A549 (cell line): Measurements from ENCODE around the gene CPNE7. TPM values are rescaled to one million over a fixed set of nuclear protein-coding genes. Genes with fewer than 3 reads are reported as not detected.

Experiments used
- ATAC-seq, 2 experiments: fragments of 200-7000 bp in 1 of 2; fragments of >200 bp in 1 of 2; cut with Nextera tagmentation in 1 of 2; cut with Tn5 transposase in 1 of 2; 3 replicates each; pipeline versions ENCODE4 v1.8.0 to v1.9.1; 2018 to 2020; ENCODE audit warnings: mild to moderate bottlenecking in 1 of 2, moderate library complexity in 1 of 2
- CTCF ChIA-PET: fragments of 300-600 bp; sonication (Branson Sonifier 250); formaldehyde crosslinking; extraction: SDS; loops from one replicate; lab custom pipeline; 2021; ENCODE audit warnings: antibody characterized with exemption, inconsistent platforms; lab: Yijun Ruan, JAX
- POLR2A ChIA-PET: fragments of 350-600 bp; formaldehyde crosslinking; extraction: SDS; loops from one replicate; lab custom pipeline; 2021; ENCODE audit warnings: antibody characterized with exemption, inconsistent platforms; lab: Yijun Ruan, JAX
- DNase-seq, 2 experiments: peaks; one replicate each; pipeline versions ENCODE4 v3.0.0 to v3.0.0-alpha.2; 2011 to 2016; ENCODE audit warnings: low read depth in 1 of 2, low spot score in 1 of 2
- FAIRE-seq: peaks from 2 replicates; lab custom pipeline; 2011; peaks lifted over from hg19 to GRCh38; lab: Jason Lieb, UNC
- H3K27ac ChIP-seq, 2 experiments: fragments of >200 bp; sonication (Bioruptor Twin); formaldehyde crosslinking; 3 replicates each; pipeline ENCODE4 v1.5.1; 2016 to 2017
- H3K4me1 ChIP-seq: fragments of >200 bp; sonication (Bioruptor Twin); formaldehyde crosslinking; 3 replicates; pipeline ENCODE4 v1.6.1; 2016
- H3K4me2 ChIP-seq: fragments of >200 bp; sonication (Bioruptor Twin); formaldehyde crosslinking; 3 replicates; pipeline ENCODE4 v1.6.1; 2016
- H3K4me3 ChIP-seq: fragments of >200 bp; sonication (Bioruptor Twin); formaldehyde crosslinking; 3 replicates; pipeline ENCODE4 v1.5.1; 2016
- H3K9me3 ChIP-seq: fragments of >200 bp; sonication (Bioruptor Twin); formaldehyde crosslinking; 3 replicates; pipeline ENCODE4 v1.6.1; 2016
- BCL3 ChIP-seq: fragments of >200 bp; sonication (Bioruptor Twin); formaldehyde crosslinking; IDR thresholded peaks from 3 replicates; pipeline ENCODE4 v1.6.1; 2016
- BHLHE40 ChIP-seq: IDR thresholded peaks from 2 replicates; pipeline ENCODE4 v1.6.1; 2012; ENCODE audit warnings: low read depth, low read length, inconsistent platforms
- CBX8 ChIP-seq: fragments of 200-600 bp; sonication (generic); IDR thresholded peaks from 2 replicates; pipeline ENCODE4 v1.6.1; 2016
- CEBPB ChIP-seq, 2 experiments: fragments of >200 bp in 1 of 2; sonication (Bioruptor Twin) in 1 of 2; formaldehyde crosslinking in 1 of 2; IDR thresholded peaks; 2 replicates each; pipeline ENCODE4 v1.6.1; 2012 to 2016
- ESRRA ChIP-seq: fragments of 150-350 bp; IDR thresholded peaks from 2 replicates; pipeline ENCODE4 v1.6.1; 2014; ENCODE audit warnings: mild to moderate bottlenecking, low read length, borderline replicate concordance
- FOXS1 ChIP-seq: fragments of 250-450 bp; sonication (Bioruptor Pico); IDR thresholded peaks from 2 replicates; pipeline ENCODE4 v1.5.0; 2020; ENCODE audit warnings: mild to moderate bottlenecking, moderate library complexity
- JUN ChIP-seq, 2 experiments: fragments of >200 bp; sonication (Bioruptor Twin); formaldehyde crosslinking; IDR thresholded peaks; 2 replicates in 1 of 2; 3 replicates in 1 of 2; pipeline ENCODE4 v1.6.1; 2016 to 2017
- MAX ChIP-seq: IDR thresholded peaks from 2 replicates; pipeline ENCODE4 v1.6.1; 2012
- MYC ChIP-seq: IDR thresholded peaks from 2 replicates; pipeline ENCODE4 v1.6.1; 2012; ENCODE audit warnings: mild to moderate bottlenecking, inconsistent platforms, low read length, improper control_type of control experiment, borderline replicate concordance
- NR3C1 ChIP-seq: fragments of >200 bp; sonication (Bioruptor Twin); formaldehyde crosslinking; IDR thresholded peaks from 3 replicates; pipeline ENCODE4 v1.6.1; 2017
- PBX3 ChIP-seq: IDR thresholded peaks from 2 replicates; pipeline ENCODE4 v1.6.1; 2012
- RARB ChIP-seq: fragments of 250-450 bp; sonication (Bioruptor Pico); IDR thresholded peaks from 2 replicates; pipeline ENCODE4 v1.8.0; 2021; ENCODE audit warnings: mild to moderate bottlenecking, moderate library complexity
- REST ChIP-seq: fragments of 200-600 bp; sonication (generic); IDR thresholded peaks from 2 replicates; pipeline ENCODE4 v1.6.1; 2016; ENCODE audit warnings: antibody characterized with exemption, mild to moderate bottlenecking, moderate library complexity
- SREBF2 ChIP-seq: fragments of 450-650 bp; IDR thresholded peaks from 2 replicates; pipeline ENCODE4 v1.6.1; 2014; ENCODE audit warnings: mild to moderate bottlenecking, moderate library complexity
- TP53 ChIP-seq: fragments of 250-450 bp; sonication (Bioruptor Pico); IDR thresholded peaks from 2 replicates; pipeline ENCODE4 v1.5.0; 2021; ENCODE audit warnings: mild to moderate bottlenecking, moderate library complexity
- ZFP36 ChIP-seq: fragments of 450-650 bp; IDR thresholded peaks from 2 replicates; pipeline ENCODE4 v1.6.1; 2014; ENCODE audit warnings: borderline replicate concordance; ENCODE audit not compliant: partially characterized antibody
- ZNF302 ChIP-seq: fragments of 250-450 bp; sonication (Bioruptor Pico); IDR thresholded peaks from 2 replicates; pipeline ENCODE4 v1.9.0; 2021; ENCODE audit warnings: inconsistent platforms, mild to moderate bottlenecking, moderate library complexity
- ZSCAN20 ChIP-seq: fragments of 250-450 bp; sonication (Bioruptor Pico); IDR thresholded peaks from 2 replicates; pipeline ENCODE4 v1.8.0; 2022; ENCODE audit warnings: mild to moderate bottlenecking, moderate library complexity
- WGBS: methylation state at CpG from one replicate; pipeline ENCODE4 v1.1.6; 2017; ENCODE audit errors: missing lambda C conversion rate; 5-methylcytosine and 5-hydroxymethylcytosine counted together
- polyA plus RNA-seq, 4 experiments: library from polyadenylated mRNA; depleted of rRNA in 3 of 4; stranded (reverse); fragments of >200 nt; fragmentation: RNase III in 1 of 4; extraction: RNeasy Plus Mini Kit Qiagen cat#74134 plus additional on column Dnase treatment in 1 of 4; gene quantifications; 2 replicates in 3 of 4; 3 replicates in 1 of 4; pipeline ENCODE4 v1.2.3, GENCODE V29; 2011 to 2017

Gene CPNE7
- polyA plus RNA-seq, 2 of the 4 experiments (the other 2 are of a cell fraction) = 22.8 to 45.2 TPM

- POLR2A ChIA-PET = no interaction called here
- WGBS = 72% methylated on average over 15 of the region's 19 CpGs
- Histone ChIP-seq H3K27ac (peak overlapping the region in 1 of 2 experiments; percentile 37; a peak in 2 of 6 replicates), H3K4me1 (peaks cover 20% of the 10 kb centered on the region), H3K4me3 (no peak overlapping the region), H3K4me2 (no peak overlapping the region), H3K9me3 (no peaks in the 10 kb centered on the region)
- FAIRE-seq (no peak), DNase-seq (peak in 1 of 2 experiments; percentile 49), ATAC-seq (peak; percentile 2 to 11; a peak in 3 of 6 replicates)
- CTCF ChIA-PET = interaction anchor here (0.9 to 1.7 kb wide), 3 partner anchors 14 to 103 kb away, joined by 3 to 4 read pairs (median 4); no protein-coding TSS in a partner anchor
- TF ChIP-seq PBX3 (peak; percentile 50; the same call in 1 of the 2 replicates), BHLHE40 (no peak)
These were observed 21.5 kb downstream of the CPNE7 start for GRCh38 chr16:89596957-89597649.

- 81% methylated on average over 5 of the region's 14 CpGs for WGBS
- FAIRE-seq (no peak), ATAC-seq (no peak), DNase-seq (peak; percentile 44 to 71)
- H3K4me2 ChIP-seq = no peak overlapping the region
- H3K27ac ChIP-seq = no peak overlapping the region
- ChIA-PET CTCF (interaction anchor here (1.7 kb wide), 1 partner anchor 13 kb away, joined by 4 read pairs; no protein-coding TSS in a partner anchor), POLR2A (no interaction called here)
- no peak for TF ChIP-seq BCL3
- TF ChIP-seq ZFP36 = no peak
- TF ChIP-seq ESRRA = no peak
- no peak for TF ChIP-seq ZNF302 (CRISPR knock-in tag)
- TF ChIP-seq NR3C1 = no peak
- no peak for TF ChIP-seq MYC
- no peak for TF ChIP-seq JUN (IDR thresholded peaks at IDR 0.05)
- TF ChIP-seq CEBPB (IDR thresholded peaks at IDR 0.05) = no peak
- no peak for TF ChIP-seq ZSCAN20 (CRISPR knock-in tag)
- no peak for TF ChIP-seq SREBF2
- no peak for TF ChIP-seq TP53 (CRISPR knock-in tag)
- no peak for TF ChIP-seq REST
- no peak for TF ChIP-seq MAX
- no peak for TF ChIP-seq CBX8
- no peak for TF ChIP-seq RARB (CRISPR knock-in tag)
- TF ChIP-seq FOXS1 (CRISPR knock-in tag) = no peak
- H3K4me3 ChIP-seq = no peak overlapping the region
- no peaks in the 10 kb centered on the region for H3K9me3 ChIP-seq
- H3K4me1 ChIP-seq = peaks cover 30% of the 10 kb centered on the region
These were observed 22.6 kb downstream of the CPNE7 start for GRCh38 chr16:89598199-89598598.
